ENCODE measurements around the gene RAD17.
A peak's percentile ranks its signal among the peaks of the same experiment; 100 is the strongest.
"Not testable (repeated sequence)": the region's sequence is repeated elsewhere in the genome, so short reads cannot be mapped to it uniquely, and the experiment has no call there.

The RAD17 gene, protein sequence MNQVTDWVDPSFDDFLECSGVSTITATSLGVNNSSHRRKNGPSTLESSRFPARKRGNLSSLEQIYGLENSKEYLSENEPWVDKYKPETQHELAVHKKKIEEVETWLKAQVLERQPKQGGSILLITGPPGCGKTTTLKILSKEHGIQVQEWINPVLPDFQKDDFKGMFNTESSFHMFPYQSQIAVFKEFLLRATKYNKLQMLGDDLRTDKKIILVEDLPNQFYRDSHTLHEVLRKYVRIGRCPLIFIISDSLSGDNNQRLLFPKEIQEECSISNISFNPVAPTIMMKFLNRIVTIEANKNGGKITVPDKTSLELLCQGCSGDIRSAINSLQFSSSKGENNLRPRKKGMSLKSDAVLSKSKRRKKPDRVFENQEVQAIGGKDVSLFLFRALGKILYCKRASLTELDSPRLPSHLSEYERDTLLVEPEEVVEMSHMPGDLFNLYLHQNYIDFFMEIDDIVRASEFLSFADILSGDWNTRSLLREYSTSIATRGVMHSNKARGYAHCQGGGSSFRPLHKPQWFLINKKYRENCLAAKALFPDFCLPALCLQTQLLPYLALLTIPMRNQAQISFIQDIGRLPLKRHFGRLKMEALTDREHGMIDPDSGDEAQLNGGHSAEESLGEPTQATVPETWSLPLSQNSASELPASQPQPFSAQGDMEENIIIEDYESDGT

DNA sequence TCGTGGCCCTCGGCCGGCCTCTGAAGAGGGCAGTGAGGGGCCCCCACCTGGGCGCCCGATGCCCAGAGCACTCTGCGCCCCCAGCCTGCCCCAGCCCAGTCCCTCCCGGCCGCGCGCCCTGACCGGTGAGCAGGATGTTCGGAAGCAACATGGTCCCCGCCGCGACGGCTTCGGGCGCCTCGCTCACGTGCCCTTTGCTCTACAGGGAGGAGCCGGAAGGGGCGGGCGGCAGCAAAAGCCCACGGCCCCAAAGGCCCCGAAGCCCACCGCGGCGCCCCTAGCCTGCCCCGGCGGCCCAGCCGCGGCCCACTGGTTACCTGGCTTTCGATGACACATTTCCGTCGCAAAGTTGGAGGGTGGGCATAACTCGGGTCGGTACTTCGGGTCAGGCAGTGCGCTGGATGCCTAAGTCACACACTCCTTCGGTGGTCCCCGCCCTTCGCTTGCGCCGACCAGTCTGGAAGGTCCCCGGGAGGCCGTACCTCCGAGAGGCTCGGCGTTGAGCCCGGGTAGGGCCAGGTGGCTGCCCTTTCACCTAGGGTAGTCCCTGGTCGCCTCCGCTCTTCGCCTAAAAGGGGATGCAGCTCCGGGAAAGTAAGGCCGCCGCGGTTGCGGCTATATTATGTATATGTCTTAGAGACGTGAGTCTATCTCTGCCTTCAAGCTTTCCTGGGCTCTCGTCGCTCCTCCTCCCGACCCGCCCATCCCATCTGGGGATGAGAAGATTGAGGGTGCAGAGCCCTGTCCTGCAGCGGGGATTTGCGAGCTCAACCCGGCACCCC, at the start of gene RAD17, which contains the start of the genes AK6 and TAF9:
Gene RAD17 (plus strand): TSS at position 479 of the 782 bp plus-strand sequence. CDS start 2,391 bp downstream, outside the sequence.
Gene AK6 (minus strand): TSS at position 181 of the 782 bp plus-strand sequence. CDS start 30 bp downstream, at position 151.
Gene TAF9 (minus strand): TSS at position 181 of the 782 bp plus-strand sequence. CDS start 3,783 bp downstream, outside the sequence.
- FAIRE-seq, result peak; percentile 96

DNA sequence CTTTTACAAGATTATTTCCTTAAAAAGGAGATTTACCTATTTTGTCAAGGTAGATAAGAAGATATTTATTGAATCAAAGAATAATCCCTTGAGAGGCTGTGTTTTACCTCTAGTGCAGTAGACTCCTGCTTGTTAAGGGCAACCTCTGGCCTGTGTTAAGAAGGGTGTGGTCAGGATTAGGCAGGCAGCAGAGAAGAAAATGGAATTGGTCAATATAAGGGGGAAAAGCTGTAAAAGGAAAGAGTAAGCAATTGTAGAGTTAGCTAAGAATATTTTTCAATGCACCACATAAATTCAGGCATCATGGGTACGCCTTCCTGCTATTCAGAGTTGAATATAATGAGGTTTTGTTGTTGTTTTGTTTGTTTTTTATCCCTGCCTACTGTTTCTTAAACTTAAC, 43.3 kb upstream of the RAD17 start:
- FAIRE-seq (no peak), DNase-seq (ENCODE audit: low spot score) (no peak)

More for the DNA sequence above, at the start of gene RAD17, which contains the start of the genes AK6 and TAF9:
- peak; percentile 94 for DNase-seq (ENCODE audit: low spot score)

DNA sequence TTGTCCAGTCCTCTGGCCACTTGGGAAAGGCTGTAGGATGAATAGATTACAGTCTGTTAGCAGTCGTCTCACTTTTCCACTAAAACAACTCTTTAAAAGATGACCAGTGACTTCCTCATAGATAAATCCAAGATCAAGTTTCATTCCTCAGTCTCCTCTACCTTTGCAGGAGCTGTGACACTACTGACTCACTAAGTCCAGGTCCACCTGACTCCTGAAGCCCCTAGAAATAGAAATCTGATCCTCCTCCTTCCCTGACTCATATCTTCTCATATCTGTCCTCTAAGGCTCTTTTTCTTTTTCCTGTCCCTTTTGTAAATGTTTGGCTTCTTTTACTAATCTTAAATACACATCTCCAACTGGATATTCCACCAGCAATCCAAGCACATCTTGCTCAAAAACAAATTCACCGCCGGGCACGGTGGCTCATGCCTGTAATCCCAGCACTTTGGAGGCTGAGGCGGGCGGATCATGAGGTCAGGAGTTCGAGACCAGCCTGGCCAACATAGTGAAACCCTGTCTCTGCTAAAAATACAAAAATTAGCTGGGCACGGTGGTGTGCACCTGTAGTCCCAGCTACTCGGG, 39.6 kb upstream of the RAD17 start:
- DNase-seq (ENCODE audit: low spot score) (no peak), FAIRE-seq (no peak)

DNA sequence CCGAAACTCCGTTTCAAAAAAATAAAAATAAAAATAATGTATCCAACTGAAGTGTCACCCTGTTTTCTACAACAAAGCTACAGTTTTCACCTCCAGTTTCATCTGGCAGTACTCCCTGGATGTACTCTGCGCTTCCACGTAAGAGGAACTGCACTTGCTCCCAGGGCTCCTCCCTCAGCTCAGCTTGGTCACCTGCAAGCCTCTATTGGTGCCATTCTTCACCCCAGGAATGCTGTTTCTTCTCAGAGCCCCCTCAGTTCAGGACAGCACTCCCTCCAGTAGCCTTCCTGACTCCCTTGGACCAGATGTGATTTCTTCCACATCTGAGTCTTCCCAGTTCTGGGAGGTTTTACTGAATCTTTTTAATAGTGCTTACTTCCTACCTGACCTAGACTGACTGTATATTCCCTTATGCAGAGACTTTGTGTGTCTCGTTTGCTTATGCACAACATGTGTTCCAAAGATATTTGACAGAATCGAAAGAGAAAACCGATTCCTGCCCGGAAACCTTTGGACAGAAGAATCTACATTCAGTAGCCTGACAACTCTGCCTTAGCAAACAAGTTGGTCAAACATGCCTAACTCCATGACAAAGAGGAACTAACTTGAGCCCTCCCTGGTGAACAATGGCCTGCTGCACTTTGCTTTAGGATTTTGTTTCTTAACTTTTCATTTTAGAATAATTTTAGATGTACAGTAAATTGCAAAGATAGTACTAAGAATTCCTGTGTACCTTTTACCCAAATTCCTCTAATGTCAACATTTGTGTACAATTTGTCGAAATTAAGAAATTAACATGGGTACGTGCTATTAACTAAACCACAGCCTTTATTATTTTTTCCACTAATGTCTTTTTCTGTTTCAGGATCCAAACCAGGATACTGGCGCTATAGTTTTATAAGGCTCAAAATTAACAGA, 37.8 kb upstream of the RAD17 start:
- DNase-seq (ENCODE audit: low spot score) (no peak), FAIRE-seq (no peak)

DNA sequence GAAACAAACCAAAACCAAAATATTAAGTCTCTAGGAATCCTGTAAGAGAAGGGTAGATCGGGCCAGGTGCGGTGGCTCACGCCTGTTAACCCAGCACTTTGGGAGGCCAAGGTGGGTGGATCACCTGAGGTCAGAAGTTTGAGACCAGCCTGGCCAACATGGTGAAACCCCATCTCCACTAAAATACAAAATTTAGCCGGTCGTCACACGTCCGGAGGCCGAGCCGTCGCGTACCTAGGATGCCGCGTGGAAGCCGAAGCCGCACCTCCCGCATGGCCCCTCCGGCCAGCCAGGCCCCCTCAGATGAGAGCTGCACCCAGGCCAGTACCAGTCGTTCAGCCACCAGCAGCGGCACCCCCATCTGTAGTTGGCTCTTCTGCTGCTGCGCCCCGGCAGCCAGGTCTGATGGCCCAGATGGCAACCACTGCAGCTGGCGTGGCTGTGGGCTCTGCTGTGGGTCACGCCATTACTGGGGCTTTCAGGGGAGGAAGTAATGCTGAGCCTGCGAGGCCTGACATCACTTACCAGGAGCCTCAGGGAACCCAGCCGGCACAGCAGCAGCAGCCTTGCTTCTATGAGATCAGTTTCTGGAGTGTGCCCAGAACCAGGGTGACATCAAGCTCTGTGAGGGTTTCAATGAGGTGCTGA, 35.8 kb upstream of the RAD17 start:
- DNase-seq (ENCODE audit: low spot score); FAIRE-seq: not testable (repeated sequence)

DNA sequence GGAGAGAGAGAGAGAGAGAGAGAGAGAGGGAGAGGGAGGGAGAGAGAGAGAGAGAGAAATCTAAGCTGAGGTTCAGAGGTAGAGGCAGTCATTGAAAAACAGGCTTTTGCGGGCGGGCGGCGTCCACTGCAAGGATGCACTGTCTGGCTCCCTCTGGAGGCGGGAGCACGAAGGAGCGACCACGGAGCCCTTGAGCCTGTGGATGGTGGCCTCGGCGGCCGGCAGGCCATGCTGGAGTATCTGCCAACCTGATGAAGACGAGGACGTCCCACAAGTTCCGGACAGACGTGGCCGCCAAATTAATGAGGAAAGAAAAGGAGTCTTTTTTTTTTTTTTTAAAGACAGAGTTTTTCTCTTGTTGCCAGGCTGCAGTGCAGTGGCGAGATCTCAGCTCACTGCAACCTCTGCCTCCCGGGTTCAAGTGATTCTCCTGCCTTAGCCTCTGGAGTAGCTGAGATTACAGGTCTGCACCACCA, 34.8 kb upstream of the RAD17 start:
- DNase-seq (ENCODE audit: low spot score), result peak; percentile 81
- FAIRE-seq, result no peak

DNA sequence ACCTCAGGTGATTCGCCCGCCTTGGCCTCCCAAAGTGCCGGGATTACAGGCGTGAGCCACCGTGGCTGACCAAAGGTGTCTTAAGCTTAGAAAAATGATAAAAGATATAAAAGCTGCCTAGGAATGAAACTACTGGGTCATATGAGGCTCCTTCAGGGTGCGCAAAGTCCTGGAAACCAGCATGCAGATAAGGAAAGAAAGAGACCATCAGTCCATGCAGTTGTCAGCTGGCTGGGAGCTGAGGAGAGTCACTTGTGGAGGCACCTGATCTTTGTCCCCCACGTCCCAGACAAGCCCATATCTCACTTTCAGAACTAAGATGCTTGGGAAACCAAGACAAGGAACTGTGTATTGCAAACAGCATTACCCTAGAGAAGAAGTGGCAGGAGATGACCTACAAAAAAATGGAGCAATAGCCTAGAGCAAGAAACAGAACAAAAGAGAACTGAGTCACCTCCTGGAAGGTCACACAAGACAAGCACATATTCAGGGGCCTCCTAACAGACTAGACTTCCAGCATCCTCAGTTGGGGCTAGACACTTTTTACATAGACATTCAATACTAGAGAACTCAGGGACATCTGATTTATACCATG, 34.2 kb upstream of the RAD17 start:
- FAIRE-seq (no peak), DNase-seq (ENCODE audit: low spot score) (no peak)

DNA sequence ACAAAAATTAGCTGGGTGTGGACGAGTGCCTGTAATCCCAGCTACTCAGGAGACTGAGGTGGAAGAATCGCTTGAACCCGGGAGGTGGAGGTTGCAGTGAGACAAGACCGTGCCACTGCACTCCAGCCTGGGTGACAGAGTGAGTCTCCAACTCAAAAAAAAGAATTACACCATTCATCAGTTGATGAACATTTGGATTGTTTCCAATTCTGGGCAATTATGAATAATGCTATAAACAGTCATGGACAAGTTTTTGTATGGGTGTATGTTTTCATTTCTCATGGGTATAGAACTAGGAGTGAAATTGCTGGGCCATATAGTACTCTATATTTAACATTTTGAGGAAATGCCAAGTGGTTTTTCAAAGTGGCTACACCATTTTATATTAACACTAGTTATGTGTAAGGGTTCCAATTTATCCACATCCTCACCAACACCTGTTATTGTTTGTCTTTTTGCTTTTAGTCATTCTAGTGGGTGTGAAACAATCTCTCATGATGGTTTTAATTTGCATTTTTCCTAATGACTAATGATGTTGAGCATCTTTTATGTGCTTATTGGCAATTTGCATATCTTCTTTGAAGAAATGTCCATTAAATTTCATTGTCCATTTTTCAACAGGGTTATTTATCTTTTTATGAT, 28.0 kb upstream of the RAD17 start:
- DNase-seq (ENCODE audit: low spot score) (no peak), FAIRE-seq (no peak)

DNA sequence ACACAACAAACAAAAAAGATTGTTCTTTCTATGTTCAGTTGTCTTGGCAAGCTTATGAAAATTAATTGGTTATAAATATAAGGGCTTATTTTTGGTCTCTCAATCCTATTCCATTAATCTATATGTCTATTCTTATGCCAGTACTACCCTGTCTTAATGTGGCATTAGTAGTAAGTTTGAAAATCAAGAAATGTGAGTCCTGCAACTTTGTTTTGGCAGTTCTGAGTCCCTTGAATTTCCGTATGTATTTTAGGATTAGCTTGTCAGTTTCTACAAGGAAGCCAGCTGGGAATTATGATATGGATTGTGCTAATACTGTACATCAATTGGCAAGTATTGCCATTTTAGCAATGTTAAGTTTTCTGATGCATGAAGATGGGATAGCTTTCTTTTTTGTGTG, 26.5 kb upstream of the RAD17 start:
- FAIRE-seq, result no peak
- no peak for DNase-seq (ENCODE audit: low spot score)

DNA sequence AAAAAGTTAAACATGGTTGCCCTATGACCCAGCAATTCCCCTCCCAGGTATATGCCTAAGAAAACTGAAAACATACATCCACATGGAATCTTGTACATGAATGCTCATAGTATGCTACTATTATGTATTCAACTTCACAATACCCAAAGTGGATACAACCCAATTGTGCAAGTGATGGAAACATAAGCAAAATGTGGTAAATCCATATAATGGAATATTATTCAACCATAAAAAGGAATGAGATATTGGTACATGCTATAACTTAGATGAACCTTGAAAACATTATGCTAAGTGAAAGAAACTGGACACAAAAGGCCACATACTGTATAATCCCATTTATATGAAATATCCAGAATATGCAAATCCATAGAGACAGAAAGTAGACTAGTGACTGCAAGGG, 19.0 kb upstream of the RAD17 start:
- DNase-seq (ENCODE audit: low spot score), result no peak
- no peak for FAIRE-seq

DNA sequence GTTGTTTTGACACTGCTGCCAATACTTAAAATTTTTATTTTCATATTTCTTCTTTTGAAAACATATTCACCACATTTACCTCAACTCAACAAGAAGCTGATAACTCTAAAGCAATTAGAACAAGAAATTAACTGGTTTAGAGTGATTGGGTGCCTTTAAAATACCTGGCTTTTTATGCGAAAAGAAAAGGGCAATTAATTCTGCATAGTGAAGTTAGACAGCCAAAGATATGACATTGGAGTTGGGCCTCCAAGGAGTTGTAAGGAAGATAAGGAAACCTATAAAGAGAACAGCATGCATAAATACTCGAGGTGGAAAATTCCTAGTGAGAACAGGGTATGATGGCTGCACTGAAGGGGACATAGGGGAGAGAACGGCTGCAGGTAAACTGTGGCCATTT, 9.9 kb upstream of the RAD17 start:
- no peak for FAIRE-seq

DNA sequence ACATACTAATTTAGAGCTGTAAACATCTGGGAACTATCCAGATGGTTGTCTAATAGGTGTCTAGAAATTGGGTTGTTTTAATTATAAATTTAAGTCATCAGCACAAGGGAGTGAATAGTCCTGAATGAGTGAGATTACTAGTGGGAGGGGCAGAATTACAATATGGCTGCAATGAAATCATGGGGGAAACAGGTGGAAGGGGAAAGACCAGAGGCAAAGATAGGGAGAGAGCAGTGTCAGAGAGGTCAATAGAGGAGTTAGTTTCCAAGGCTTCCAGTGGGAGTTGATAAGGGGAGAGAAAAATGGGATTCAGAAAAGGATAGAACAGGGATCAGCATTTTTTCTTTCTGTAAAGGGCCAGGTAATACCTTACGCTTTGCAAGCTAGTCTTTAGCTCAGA, 9.2 kb upstream of the RAD17 start:
- no peak for DNase-seq (ENCODE audit: low spot score)
- no peak for FAIRE-seq

More for the DNA sequence above, 9.9 kb upstream of the RAD17 start:
- no peak for DNase-seq (ENCODE audit: low spot score)

DNA sequence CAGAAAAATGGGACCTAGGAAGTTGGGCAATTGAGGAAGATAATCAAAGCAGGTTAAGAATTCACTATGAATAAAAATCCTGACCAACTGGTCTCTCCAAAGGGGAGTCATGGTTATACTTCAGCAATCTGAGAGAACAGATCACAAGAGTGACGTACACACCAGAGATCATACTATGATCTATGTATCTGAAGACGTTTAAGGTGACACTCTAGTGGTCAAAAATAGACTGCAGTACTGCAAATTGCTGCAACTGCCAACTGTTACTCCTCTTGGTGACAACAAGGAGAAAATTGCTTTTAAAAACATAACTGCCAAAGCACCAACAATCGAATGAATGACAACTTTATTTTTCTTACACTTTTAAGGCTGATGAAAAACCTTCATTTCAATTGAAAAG, 5.2 kb upstream of the RAD17 start:
- DNase-seq (ENCODE audit: low spot score), result peak; percentile 4
- no peak for FAIRE-seq

DNA sequence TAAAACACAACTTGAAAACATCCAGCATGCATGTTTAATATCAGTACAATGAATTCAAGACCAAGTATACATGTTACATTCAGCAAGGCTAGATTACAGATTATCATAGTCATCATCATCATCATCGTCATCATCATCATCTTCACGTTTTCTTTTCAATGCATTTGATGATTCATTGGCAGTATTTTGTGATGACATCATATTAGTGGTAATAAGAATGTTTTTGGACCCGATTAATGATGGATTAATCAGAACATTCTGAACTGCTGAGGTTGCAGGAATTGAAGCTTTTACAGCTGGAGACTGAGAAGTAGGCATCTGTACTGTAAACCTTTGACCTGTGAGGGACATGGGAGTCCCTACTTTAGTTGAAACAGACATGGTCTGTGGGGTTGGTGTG, 4.8 kb upstream of the RAD17 start:
- FAIRE-seq (peak; percentile 32), DNase-seq (ENCODE audit: low spot score) (no peak)

DNA sequence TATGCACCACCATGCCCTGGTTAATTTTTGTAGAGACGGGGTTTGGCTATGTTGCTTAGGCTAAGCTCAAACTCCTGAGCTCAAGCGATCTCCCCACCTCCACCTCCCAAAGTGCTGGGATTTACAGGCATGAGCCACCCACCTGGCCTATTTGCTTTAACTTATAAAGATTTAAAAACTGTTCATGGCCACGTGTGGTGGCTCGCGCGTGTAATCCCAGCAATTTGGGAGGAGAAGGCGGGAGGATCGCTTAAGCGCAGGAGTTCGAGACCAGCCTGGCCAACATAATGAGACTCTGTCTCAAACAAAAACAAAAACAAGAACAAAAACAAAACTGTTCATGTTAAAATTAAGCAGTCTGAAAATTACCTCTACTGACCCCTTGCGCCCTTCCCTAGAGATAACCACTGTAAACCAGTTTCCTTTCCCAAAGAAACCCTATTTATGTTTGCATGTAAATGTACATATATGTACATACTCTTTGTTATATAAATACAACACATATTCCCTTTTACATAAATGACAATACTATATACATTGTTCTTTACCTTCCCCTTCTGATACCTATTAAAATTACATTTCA, 1.8 kb upstream of the RAD17 start:
- FAIRE-seq (no peak), DNase-seq (ENCODE audit: low spot score) (no peak)

DNA sequence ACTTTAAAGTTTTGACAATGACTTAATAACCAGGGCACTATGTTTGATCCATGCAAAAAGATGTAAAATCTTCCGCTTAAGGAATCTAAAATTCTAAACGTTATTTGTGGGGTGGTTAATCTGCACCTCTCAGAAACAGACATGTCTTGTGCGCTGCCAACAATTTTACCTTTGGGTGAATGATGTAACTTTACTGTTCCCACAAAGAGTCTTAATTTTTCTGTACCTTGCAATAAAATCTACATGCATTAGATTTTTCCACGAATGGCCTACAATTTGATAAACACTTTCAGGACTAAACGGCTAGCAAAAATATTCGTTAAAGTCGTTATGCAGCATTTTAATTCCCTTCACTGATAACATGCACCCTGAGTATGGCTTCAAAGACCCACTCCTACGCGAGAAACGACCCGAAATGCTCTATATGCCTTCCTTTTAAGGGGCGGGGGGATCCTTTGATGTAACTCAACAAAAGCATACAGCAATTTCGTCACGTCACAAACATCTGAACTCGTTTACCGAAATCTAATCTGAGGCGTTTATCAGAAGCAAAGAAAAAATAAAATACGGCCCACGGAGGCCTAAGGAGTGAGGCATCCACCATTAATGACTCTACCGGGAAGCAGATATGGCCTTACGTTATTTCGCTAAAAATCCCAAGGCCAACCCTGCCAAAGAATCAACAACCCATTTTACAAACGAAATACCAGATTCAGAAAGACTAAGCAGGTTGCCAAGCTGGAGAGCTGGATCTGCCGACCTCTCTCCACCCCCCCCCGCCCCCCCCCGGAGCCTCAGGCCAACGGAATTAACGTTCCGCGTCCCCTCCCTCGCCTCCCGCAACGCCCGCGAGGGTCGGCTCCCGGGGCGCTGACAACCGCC, 919 bp upstream of the RAD17 start:
- FAIRE-seq (no peak), DNase-seq (ENCODE audit: low spot score) (no peak)

DNA sequence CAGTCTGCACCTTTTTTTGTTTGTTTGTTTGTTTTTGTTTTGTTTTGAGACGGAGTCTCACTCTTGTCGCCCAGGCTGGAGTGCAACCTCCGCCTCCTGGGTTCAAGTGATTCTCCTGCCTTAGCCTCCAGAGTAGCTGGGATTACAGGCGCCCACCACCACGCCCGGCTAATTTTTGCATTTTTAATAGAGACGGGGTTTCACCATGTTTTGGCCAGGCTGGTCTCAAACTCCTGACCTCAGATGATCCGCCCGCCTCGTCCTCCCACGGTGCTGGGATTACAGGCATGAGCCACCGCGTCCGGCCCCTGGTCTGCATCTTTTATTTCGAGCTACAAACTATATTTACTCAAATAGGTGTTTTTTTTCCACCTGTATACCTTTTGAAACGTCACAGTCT, 717 bp downstream of the RAD17 start:
- FAIRE-seq; DNase-seq (ENCODE audit: low spot score): not testable (repeated sequence)
